GM12891 (cell line): ENCODE measurements around the gene ZBTB21.

ENCODE experiments used
- POLR2A ChIP-seq: IDR thresholded peaks from 2 replicates; pipeline ENCODE4 v1.6.1; 2011; ENCODE audit warnings: low read depth, low read length, control low read depth
- POLR2AphosphoS5 ChIP-seq: IDR thresholded peaks from 2 replicates; pipeline ENCODE4 v1.6.1; 2011; ENCODE audit warnings: low read depth, low read length, control low read depth
- POU2F2 ChIP-seq: IDR thresholded peaks from 2 replicates; pipeline ENCODE4 v1.6.1; 2011; ENCODE audit warnings: low read depth, mild to moderate bottlenecking, control low read depth, low read length, moderate library complexity
- SPI1 ChIP-seq: IDR thresholded peaks from 2 replicates; pipeline ENCODE4 v1.6.1; 2011; ENCODE audit warnings: low read depth, low read length, control low read depth

DNA sequence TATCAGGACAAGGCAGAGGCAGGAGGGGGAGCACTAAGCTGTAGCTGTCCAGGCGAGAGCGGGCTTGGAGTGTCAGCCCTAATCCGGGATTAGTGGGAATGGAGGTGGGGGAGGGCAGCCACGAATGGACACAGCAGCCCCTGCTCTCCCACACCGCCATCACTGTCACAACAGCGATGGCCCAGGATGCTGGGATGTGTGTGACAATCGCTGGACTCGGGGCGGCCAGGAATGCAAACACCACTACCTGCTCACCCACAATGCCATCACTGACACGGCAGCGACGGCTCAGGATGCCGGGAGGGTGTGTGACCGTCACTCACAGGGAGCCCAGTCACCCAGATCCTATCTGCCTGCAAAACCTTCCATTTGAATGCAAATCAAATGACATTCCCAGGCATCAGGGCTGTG is 59.2 kb downstream of the ZBTB21 start:
- TF ChIP-seq POLR2A (no peak), POLR2AphosphoS5 (no peak), POU2F2 (no peak), SPI1 (no peak)
